SK-N-SH (cell line): ENCODE data around the gene KCTD5.

Source experiments
- CTCF ChIP-seq: fragments of 200-600 bp; sonication (generic); IDR thresholded peaks from 2 replicates; pipeline ENCODE4 v1.6.1; 2017; ENCODE audit warnings: antibody characterized with exemption, mild to moderate bottlenecking, moderate library complexity
- EP300 ChIP-seq, 2 experiments: IDR thresholded peaks; 2 replicates each; pipeline versions ENCODE4 v1.4.0 to v1.6.1; 2012; ENCODE audit warnings: borderline replicate concordance in 1 of 2, low read depth in 1 of 2, low read length in 1 of 2
- GABPA ChIP-seq: IDR thresholded peaks from 2 replicates; pipeline ENCODE4 v1.4.0; 2012; ENCODE audit warnings: low read depth, mild to moderate bottlenecking
- NFIC ChIP-seq: IDR thresholded peaks from 2 replicates; pipeline ENCODE4 v1.4.0; 2012; ENCODE audit warnings: borderline replicate concordance
- RAD21 ChIP-seq: IDR thresholded peaks from 2 replicates; pipeline ENCODE4 v1.6.1; 2012; ENCODE audit warnings: mild to moderate bottlenecking, low read length
- RCOR1 ChIP-seq: fragments of 150-350 bp; IDR thresholded peaks from 2 replicates; pipeline ENCODE4 v1.6.1; 2017; ENCODE audit warnings: antibody characterized with exemption, low read length
- SMC3 ChIP-seq: IDR thresholded peaks from 2 replicates; pipeline ENCODE4 v1.6.1; 2012; ENCODE audit warnings: low read depth, low read length, improper control_type of control experiment
- TCF12 ChIP-seq: IDR thresholded peaks from 2 replicates; pipeline ENCODE4 v1.4.0; 2012
- USF2 ChIP-seq: fragments of 150-350 bp; IDR thresholded peaks from 2 replicates; pipeline ENCODE4 v1.6.1; 2017; ENCODE audit warnings: antibody characterized with exemption, low read length, low read depth, borderline replicate concordance
- YY1 ChIP-seq: IDR thresholded peaks from 2 replicates; pipeline ENCODE4 v1.4.0; 2012; ENCODE audit warnings: low read depth, mild to moderate bottlenecking
- ZBTB33 ChIP-seq: IDR thresholded peaks from 2 replicates; pipeline ENCODE4 v1.4.0; 2012; ENCODE audit warnings: low read depth, borderline replicate concordance
- TF ChIP-seq, protein P1 (sequence below): IDR thresholded peaks from 2 replicates; pipeline ENCODE4 v1.4.0; 2012; ENCODE audit warnings: low read depth

DNA sequence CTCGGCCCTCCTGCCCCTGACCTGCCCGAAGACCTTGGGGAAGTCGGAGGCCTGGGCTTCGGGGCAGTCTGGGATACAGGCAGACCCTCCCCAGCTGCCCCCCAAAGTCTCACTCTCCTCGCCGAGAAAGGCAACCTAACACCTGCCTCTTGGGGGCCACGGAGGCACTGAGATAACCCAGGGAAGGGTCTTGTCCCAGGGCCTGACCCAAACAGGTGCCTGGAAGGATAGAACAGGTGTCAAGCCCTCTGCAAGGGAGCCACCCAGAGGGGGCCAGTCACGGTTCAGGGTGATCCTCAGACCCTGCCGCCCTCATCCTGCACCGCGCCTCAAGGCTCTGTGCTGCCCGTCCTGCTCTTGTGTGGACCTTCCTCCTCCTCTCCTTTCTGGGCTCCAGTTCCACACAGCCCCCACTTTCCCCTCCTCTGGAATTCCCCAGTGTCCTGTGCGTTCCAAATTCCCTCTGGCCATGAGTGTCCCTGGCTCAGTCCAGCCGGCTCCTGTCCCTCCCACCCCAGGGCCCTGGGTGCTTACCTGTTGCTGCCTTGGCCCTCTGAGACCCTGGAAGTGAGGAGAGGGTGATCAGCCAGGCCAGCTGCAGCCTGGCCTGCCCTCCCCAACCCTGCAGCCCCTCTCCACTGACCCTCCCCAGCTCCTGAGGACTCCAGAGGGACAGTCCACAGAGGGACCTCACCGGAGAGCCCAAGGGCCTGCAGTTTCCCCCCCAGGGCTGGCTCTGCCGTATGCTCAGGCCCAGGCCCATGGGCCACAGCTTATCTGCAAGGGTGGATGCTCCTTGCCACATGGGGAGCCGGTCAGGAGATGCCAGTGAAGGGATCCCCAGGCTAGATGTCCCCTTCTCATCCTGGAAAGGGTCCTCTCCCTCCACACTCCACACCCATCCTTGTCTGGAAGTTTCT lies 33.9 kb downstream of the KCTD5 start:
- TF ChIP-seq CTCF: no peak
- TF ChIP-seq SMC3: no peak
- TF ChIP-seq YY1: no peak
- no peak for TF ChIP-seq EP300 (IDR thresholded peaks at IDR 0.05; ENCODE audit: borderline replicate concordance in 1 of 2, low read depth in 1 of 2, low read length in 1 of 2)
- TF ChIP-seq TCF12: no peak
- no peak for TF ChIP-seq ZBTB33
- no peak for TF ChIP-seq NFIC
- TF ChIP-seq RCOR1: no peak
- TF ChIP-seq RAD21: no peak
- TF ChIP-seq USF2: no peak
- TF ChIP-seq, protein P1, sequence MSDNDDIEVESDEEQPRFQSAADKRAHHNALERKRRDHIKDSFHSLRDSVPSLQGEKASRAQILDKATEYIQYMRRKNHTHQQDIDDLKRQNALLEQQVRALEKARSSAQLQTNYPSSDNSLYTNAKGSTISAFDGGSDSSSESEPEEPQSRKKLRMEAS: no peak
- TF ChIP-seq GABPA: no peak
